GM10847 (cell line): ENCODE measurements around the gene HSPG2.

Experiments
- POLR2A ChIP-seq: IDR thresholded peaks from 2 replicates; pipeline ENCODE4 v1.6.1; 2011; ENCODE audit not compliant: insufficient read length; ENCODE audit errors: extremely low read depth

The HSPG2 gene

DNA sequence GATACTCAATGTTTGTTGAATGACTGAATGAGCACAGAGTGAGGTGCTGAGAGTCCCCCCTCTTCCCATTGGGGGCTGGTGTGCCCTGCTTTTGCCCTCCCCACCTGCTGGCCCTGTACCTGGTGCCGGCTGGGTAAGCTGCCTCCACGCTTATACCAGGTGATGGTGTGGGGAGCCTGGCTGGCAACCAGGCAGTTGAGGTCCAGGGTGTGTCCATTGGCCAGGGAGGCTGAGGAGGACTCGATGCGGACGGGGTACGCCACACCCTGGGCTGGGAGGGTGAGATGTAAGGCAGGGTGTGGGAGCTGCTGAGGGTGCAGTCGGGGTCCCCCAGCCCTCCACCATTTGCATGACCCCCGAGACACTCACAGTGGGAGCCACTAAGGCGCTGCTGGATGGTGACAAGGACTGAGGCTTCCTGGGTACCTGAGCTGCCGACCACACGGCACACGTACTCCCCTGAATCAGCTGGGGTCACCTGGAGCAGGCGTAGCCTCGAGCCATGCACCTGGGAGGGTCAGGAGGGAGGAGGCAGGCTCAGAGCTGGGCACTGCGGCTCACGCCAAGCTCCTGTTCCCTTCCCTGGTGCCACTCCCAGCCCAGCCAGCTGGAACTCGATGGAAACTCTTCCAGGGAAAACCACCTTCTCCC, 88.5 kb downstream of the HSPG2 start:
- TF ChIP-seq POLR2A: no peak

- no peak for TF ChIP-seq POLR2A
These were observed 89.6 kb downstream of the HSPG2 start for GRCh38 chr1:21847223-21848205.

DNA sequence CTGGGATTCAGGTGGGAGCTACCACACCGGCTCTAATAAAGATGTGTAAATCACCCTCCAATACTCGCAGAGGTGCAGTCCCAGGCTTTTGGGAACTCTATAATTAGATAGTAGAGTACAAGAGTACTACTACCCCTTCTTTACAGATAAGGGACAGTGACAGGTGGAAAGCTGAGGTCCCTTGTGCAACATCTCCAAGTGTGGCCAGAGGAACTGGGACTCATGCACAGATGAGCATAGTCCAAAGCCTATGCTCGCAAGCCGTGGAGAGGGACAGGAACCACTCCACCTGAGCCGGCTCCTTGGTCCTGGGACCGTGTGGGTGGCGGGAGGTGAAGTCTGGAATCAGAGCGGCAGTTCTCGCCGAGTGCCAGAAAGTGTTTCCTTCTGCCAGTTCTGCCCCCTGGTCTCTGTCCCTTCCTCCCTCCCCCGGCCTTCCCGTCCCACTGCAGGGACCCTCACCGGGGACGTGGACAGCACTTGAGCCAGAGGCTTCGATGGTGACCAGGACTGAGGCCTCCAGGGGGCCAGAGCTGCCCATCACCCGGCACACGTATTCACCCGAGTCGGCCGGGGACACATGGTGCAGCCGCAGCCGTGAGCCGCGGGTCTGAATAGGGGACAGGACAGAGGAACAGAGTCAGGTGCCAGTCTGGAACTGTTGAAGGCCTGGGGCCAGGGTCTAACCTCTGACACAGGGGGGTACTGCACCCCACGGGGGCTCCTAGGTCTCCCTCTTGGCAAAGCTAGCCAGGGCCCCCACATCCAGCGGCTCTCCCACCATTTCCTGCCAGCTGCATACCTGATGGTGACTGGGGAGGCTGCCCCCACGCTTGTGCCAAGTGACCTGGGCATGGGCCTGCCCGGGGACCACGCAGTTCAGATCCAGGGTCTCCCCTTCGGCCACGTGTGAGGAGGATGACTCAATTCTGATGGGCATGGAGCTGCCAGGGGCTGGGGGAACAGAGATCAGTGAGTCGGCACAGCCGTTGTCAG, 91.2 kb downstream of the HSPG2 start:
- TF ChIP-seq POLR2A: no peak

DNA sequence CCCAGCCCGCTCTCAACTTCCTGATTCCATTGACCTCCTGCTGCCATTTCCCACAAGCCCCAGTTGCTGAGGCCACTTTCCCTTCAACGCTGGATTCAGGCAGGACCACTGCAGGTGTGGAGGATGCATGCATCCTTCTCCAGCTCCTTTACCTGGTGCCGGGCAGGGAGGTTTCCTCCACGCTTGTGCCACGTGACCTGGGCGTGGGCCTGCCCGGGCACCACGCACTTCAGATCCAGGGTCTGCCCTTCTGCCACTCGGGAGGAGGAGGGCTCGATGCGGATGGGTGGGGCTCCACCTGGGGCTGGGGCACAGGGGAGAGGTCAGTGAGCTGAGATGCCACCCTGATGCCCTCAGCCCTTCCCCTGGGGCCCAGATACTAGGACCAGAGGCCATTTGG, 93.1 kb downstream of the HSPG2 start:
- no peak for TF ChIP-seq POLR2A

DNA sequence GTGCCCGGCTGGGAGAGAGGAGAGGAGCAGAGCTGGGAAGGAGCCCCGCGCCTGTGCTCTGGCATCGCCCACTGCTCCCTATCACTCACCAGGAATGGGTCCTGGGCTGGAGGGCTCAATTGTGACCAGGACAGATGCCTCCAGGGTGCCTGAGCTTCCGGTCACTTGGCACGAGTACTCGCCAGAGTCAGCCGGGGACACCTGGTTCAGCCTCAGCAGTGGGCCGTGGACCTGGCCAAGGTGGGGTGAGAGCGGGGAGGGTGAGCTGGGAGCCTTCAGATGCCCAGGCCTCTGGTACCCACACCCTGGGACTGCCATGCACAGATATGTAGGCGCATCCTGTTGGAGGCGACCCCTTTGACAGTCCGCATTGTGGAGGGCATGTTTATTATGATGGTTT, 93.9 kb downstream of the HSPG2 start:
- no peak for TF ChIP-seq POLR2A

- no peak for TF ChIP-seq POLR2A
These were observed 94.4 kb downstream of the HSPG2 start for GRCh38 chr1:21842606-21843162.

GRCh38 chr1:21841852-21842466, 95.2 kb downstream of the HSPG2 start:
- TF ChIP-seq POLR2A: no peak

DNA sequence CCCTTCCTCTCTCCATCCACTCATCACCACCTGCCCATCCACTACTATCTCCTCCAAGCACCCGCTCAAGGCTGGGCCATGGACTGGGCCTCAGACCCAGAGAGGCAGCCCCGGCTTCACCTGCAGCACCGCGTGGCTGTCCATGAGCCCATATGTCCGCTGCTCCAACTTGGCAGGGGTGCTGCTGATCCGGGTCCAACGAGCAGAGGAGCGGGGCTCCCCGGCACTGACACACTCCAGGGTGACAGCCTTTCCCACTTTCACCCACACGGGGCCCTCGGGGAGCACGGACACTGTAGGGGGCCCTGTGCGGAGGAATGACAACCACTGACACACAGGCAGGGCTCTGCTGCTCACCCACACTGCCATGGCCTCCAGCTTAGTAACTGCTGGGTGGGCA, 96.1 kb downstream of the HSPG2 start:
- no peak for TF ChIP-seq POLR2A

- TF ChIP-seq POLR2A: no peak
These were observed 97.6 kb downstream of the HSPG2 start for GRCh38 chr1:21839337-21840037.

DNA sequence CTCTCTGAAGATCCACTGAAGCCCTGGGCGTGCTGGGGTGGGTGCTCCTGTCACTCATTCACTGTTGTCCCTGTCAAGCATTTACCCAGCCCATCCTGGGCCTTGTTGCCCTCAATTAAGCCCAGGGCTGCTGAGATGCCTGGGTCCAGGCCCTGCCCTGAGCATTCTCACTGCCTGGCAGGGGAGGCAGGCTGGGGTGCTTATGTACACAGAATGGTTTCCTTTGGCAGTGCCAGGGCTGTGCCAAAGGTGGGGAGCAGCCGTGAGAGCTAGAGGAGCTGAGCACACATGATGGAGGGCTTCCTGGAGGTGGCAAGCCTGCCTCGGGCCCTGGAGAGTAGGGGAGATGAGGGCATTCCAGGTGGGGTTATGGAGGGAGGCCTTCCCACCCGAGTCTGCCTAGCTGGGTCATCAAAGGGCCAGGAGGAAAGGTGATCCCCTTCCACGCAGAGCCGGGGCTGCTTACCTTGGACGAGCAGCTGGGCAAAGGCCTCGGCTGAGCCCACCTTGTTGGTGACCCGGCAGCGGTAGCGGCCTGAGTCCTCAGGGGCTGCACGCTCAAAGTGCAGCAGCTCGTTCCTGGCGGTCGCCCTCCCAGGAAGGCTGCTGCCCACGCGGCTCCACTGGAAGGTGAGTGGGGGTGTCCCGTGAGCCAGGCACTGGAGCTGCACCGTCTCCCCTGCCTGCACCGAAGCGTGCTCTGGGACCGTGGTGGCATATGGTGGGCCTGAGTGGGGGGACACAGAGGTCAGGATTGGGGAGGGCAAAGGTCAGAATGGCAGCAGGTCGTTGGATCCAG, 98.6 kb downstream of the HSPG2 start:
- TF ChIP-seq POLR2A: no peak

- TF ChIP-seq POLR2A: no peak
These were observed 99.6 kb downstream of the HSPG2 start for GRCh38 chr1:21837476-21837875.

GRCh38 chr1:21836729-21837128, 100.4 kb downstream of the HSPG2 start:
- TF ChIP-seq POLR2A: no peak

DNA sequence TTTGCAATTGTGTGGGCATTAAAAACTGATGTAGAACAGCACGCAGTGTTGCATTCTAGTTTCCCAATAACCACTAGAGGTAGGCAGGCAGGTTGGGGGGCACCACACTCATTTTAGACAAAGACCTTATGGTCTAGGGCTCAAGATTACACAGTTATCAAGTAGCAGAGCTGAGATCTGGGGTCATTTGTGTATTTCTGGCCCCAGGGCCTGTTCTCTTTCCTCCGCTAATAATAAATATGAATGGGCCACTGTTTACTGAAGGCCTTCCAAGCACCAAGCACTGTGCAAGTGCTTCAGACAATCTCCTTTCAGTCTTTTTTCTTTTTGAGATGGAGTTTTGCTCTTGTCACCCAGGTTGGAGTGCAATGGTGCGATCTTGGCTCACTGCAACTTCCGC, 101.1 kb downstream of the HSPG2 start:
- TF ChIP-seq POLR2A: no peak

DNA sequence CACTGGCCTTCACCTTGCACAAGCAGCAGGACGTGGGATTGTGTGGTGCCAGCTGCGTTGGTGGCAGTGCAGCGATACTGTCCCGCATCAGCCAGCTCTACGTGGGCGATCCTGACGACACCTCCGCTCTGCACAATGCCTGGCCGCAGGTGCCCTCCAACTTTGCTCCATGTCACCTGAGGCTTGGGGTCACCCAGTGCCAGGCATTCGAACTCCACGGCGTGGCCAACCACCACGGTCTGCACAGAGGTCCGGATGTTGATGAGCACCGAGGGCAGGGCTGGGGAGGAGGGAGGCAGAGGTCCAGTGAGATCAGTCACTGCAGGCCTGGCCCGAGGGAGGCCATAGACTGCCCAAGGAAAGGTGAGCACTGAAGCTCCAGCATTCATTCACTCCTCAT, 102.4 kb downstream of the HSPG2 start:
- no peak for TF ChIP-seq POLR2A
